ENCODE results near the gene PDK2.
A peak's percentile ranks its signal among the peaks of the same experiment; 100 is the strongest.

PDK2 gene

DNA sequence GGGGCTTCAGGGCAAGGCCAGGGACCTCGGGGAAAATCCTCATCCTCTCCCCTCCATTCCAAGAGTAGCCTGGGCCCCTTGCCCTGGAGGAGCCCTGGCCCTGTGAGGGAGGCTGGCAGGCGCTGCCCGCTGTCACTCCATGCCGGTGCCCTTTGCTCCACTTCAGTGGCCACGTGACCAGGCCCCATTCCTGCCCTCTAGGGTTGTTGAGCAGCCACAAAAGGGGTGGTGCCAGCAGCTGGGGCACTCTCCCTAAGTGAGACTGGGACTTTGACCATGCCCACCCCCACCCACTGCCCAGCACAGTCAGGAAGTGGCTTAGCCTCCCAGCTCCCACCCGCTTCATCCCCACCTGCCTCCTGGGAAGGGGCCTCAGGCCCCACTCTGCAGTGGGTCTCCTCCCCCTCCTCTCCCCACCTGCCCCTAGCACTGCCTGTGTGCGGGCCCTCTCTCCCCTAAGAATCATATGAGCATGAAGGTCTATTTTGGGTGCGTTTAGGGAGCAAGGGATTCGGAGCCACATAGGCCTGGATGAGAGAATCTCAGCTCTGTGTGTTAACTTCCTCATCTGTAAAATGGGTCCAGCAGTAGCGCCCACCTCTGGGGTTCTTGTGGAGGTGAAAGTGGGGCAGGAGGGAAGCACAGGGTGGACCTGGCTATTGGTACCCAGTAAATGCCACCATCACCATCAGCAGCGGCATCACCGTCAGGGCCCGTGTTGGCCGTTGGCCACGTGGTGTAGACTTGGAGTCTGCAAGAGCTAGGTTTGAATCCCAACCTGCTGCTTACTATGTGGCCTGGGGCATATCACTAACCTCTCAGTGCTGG, 7.2 kb downstream of the PDK2 start:
- DNase-seq = no peak

GRCh38 chr17:50103252-50103651, 8.1 kb downstream of the PDK2 start:
- DNase-seq = no peak

GRCh38 chr17:50103941-50104340, 8.8 kb downstream of the PDK2 start:
- DNase-seq = no peak

GRCh38 chr17:50105811-50106210, 10.7 kb downstream of the PDK2 start:
- no peak for DNase-seq

DNA sequence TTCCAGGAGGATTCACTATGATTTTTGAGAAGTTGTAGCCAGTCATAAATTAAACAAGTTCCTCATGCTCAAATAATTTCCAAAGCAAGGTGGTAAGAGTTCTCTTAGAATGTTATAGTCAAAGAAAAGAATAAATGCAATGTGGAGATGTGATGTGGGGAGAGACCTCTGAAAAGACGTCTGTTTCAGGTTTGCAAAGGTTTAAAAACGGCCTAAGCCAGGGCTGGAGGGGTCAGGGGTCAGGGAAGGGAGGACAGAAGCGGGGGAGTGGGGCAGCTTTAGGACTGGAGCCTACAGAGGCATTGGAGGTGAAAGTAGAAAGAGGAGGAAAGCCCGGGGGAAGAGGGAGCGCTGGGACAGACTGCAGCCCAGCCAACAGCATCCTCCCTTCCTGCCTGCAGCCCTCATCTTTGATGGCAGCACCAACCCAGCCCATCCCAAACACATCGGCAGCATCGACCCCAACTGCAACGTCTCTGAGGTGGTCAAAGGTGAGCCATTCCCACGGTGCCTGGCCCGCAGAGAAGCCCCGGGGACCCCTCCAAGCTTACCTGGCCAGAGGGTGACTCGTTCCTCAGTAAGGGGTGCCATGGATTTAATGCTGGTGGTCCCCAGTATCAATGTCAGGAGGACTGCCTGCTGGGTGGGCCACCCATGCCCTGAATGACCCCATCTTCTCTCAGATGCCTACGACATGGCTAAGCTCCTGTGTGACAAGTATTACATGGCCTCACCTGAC, 11.4 kb downstream of the PDK2 start:
- DNase-seq = no peak

DNA sequence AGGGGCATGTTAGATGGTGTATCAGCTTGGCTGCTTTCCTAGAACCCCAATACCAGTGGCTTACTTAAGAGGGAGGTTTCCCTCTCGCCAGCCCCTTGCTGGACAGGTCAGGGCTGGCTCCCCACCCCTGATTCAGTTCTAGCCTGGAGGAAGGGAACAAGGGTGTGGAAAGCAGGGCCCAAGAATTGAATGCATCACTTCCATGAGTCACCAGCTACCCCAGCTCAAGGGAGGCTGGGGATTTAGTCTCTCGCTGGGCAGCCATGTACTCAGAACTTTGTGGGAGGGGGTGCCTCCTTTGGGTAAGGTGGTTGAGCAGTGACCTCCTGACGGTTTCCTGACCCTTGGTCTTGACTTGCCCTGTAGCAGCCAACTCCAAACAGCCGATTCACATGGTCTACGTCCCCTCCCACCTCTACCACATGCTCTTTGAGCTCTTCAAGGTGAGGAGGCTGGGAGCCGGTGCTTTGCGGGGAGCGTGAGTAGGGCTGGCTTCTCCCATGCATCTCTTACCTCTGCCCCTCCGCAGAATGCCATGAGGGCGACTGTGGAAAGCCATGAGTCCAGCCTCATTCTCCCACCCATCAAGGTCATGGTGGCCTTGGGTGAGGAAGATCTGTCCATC, 12.8 kb downstream of the PDK2 start:
- no peak for DNase-seq

GRCh38 chr17:50108556-50108955, 13.4 kb downstream of the PDK2 start:
- DNase-seq = no peak

DNA sequence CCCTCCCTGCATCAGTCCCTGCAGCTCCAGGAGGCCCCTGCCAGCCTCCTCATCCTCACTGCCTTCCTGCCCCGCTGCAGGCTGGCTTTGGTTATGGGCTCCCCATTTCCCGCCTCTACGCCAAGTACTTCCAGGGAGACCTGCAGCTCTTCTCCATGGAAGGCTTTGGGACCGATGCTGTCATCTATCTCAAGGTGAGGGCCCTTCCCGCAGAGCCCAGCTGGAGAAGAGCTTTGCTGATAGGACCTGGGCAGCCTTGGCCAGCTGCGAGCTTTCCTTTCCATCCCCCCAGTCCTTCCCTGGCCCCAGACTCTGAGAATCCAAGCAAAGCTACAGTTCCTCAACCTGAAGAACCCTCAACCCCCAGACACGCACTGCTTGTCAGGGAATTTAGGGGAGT, 14.1 kb downstream of the PDK2 start:
- DNase-seq = no peak

DNA sequence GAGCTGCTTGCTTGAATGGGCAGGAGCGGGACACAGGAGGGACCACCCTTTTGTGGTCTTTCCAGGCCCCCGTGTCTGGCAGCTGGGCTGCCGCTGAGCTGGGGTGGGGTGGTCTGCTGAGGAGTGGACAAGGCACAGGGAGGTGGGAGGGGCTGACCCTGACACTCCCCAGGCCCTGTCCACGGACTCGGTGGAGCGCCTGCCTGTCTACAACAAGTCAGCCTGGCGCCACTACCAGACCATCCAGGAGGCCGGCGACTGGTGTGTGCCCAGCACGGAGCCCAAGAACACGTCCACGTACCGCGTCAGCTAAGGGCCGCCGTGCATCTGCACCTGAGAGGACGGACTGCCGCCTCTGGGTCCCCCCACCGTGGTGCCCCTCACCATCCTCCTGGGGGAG, 14.6 kb downstream of the PDK2 start:
- DNase-seq = no peak

DNA sequence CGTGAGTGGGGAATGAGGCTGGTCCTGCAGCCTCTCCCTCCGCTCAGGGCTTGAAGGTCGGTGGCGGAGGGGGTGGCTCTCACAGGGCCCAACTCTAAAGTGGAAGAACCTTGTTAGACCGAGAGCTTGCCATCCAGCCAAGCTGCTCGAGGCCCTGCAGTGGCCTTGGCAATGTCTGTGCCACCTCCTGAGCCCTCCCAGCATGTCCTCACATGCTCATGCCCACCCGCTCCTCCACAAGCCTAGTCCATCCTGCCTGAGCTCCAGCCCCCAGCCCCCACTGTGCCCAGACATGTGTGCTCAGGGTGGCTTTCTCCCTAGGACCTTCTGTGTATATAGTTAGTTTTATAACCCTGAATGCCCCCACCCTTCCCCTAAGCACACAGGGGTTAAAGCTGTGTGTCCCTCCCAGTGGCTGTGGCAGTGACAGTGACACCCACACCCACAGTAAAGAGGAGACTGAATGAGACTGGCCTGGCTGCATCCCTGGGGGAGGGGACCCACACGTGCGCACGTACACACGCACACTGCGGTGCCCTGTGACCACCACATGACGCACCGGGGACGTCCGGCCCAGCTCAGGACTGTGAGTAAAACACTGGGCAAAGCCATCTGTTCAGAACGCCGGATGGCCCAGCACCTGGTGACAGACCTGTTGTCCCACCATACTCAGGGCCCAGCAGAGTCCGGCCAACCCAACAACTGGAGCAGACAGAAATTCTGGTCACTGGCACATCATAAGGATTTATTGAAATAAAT, 15.6 kb downstream of the PDK2 start:
- DNase-seq = no peak

- no peak for DNase-seq
These were observed 16.8 kb downstream of the PDK2 start for GRCh38 chr17:50111673-50112655.

DNA sequence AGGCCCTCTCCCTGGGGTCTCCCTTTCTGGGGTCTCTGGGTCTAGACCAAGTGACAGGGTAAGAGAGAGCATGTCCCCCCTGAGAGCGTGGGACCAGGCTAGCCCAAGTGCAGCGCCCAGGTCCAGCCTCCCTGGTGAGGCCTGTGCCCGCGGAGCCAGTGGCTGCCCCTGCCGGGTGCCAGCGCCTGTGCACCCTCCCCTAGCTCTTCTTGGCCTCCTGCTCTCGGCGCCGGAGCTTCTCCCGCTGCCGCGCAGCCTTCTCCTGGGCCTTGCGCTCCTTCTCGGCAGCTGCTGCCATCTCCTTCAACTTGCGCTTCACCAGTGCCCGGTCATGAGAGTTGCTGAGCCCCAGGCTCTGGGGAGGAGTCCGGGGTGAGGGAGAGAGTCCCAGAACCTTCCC, 17.5 kb downstream of the PDK2 start:
- no peak for DNase-seq

GRCh38 chr17:50113624-50114320, 18.6 kb downstream of the PDK2 start:
- no peak for DNase-seq

GRCh38 chr17:50114401-50114800, 19.2 kb downstream of the PDK2 start:
- no peak for DNase-seq

DNA sequence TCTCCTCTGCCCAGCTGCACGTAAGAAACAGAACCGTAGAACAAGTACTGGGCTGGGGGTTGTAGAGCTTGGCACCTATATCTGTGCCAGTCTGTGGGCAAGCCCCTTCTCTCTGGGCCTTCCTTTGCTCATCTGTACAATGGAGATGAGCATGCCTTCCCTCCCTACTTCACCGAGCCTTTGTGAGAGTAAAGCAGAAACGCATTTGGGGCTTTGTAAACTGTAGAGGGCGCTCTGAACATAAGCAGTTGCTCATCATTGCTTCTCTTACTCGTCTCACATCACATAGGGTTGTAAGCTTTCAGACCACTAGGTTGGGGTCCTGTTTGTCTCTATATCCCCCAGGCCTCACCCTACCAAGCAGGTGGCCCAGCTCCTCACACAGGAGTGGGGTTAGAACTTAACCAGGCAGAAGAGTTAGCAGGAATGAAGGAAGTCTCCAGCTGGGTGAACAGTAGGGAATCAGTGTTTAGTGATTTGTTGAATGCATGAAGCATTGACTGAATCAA, 19.8 kb downstream of the PDK2 start:
- DNase-seq = peak in 1 of 2 experiments; percentile 29

DNA sequence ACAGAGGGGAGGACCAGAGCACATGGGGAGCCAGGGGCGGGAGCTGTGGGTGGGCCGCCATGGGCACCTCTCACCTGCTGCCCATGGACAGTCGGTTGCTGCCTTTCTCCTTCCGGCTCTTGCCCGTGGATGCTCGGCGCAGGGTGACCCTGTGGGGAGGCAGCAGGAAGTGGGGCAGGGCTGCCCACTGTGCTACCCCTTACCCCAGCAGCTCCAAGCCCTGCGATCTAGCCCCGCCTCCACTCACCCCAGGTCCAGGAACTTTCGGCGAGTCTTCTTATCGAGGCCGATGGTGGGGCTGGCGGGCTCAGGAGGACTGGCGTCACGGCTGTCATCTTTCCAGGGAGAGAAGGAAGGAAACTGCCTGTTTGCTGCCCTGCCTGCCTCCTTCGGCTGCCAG, 20.6 kb downstream of the PDK2 start:
- DNase-seq = no peak

- no peak for DNase-seq
These were observed 22.3 kb downstream of the PDK2 start for GRCh38 chr17:50117202-50118051.

DNA sequence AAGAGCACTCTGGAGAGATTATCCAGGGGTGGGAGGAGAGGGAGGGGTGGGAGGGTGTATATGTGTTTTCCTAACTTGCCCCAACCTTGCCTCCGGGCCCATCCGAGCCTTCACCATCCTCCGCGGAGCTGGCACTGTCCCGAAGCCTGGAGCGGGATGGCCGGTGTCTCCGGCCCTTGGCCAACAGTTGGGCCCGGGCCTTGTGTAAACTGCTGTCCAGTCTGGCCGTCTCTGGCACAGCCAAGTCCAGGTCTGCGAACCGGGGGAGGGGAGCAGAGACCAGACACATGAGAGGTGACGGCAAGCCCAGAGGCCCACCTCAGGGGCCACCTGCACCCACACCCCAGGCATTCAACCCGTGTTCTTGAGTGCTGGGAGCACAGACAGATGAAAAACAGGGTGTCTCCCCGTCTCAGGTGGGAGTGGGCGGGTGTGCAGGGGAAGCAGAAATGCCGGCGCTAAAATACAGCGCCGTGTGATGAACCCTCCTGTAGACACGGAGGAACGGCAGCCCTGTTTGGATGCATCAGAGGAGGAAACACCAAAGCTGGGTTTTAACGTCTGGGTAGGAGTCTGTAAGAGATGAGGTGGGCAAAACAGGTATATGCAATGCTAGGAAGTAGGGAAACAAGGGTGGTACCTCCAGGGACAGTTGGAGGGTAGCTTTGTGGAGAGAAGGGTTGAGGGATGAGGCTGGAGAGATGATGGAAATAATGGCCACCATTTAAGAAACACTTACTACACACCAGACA, 23.1 kb downstream of the PDK2 start:
- no peak for DNase-seq

- no peak for DNase-seq
These were observed 23.7 kb downstream of the PDK2 start for GRCh38 chr17:50118828-50119218.

All from NCI-H1930 (cell line).